ENCODE results near the gene PPT1. TPM values are rescaled to one million over a fixed set of nuclear protein-coding genes. Genes with fewer than 3 reads are reported as not detected.
A peak's percentile ranks its signal among the peaks of the same experiment; 100 is the strongest.

The PPT1 gene
- total RNA-seq, 1 donor from 2014 or later, result 37.7 TPM

- H3K27ac ChIP-seq (replicated peaks), result no peak overlapping the region
- H3K27me3 ChIP-seq (ENCODE audit: low read depth), result no peaks in the 10 kb centered on the region
- intact Hi-C loops (cut with micrococcal nuclease), result no loop called here
- TF ChIP-seq, protein P1, sequence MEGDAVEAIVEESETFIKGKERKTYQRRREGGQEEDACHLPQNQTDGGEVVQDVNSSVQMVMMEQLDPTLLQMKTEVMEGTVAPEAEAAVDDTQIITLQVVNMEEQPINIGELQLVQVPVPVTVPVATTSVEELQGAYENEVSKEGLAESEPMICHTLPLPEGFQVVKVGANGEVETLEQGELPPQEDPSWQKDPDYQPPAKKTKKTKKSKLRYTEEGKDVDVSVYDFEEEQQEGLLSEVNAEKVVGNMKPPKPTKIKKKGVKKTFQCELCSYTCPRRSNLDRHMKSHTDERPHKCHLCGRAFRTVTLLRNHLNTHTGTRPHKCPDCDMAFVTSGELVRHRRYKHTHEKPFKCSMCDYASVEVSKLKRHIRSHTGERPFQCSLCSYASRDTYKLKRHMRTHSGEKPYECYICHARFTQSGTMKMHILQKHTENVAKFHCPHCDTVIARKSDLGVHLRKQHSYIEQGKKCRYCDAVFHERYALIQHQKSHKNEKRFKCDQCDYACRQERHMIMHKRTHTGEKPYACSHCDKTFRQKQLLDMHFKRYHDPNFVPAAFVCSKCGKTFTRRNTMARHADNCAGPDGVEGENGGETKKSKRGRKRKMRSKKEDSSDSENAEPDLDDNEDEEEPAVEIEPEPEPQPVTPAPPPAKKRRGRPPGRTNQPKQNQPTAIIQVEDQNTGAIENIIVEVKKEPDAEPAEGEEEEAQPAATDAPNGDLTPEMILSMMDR (IDR thresholded peaks at IDR 0.05; ENCODE audit: borderline replicate concordance), result no peak
- peaks cover 68% of the 10 kb centered on the region for H3K36me3 ChIP-seq
- no peaks in the 10 kb centered on the region for H3K4me1 ChIP-seq
- no peak overlapping the region for H3K4me3 ChIP-seq
- no peaks in the 10 kb centered on the region for H3K9me3 ChIP-seq (replicated peaks)
- DNase-seq, result no peak
Observed at GRCh38 chr1:40079774-40080400, 17.2 kb downstream of the PPT1 start.

GRCh38 chr1:40078512-40079333 is 18.3 kb downstream of the PPT1 start:
- TF ChIP-seq, protein P1 (IDR thresholded peaks at IDR 0.05; ENCODE audit: borderline replicate concordance), result peak; percentile 73
- Histone ChIP-seq H3K4me1 (no peaks in the 10 kb centered on the region), H3K9me3 (replicated peaks) (no peaks in the 10 kb centered on the region), H3K36me3 (peaks cover 75% of the 10 kb centered on the region), H3K4me3 (no peak overlapping the region), H3K27me3 (ENCODE audit: low read depth) (no peaks in the 10 kb centered on the region), H3K27ac (replicated peaks) (no peak overlapping the region)
- DNase-seq, result no peak
- intact Hi-C loops (cut with micrococcal nuclease), result no loop called here

GRCh38 chr1:40076895-40077312 is 20.1 kb downstream of the PPT1 start:
- intact Hi-C loops (cut with micrococcal nuclease), result no loop called here
- DNase-seq, result no peak
- Histone ChIP-seq H3K4me1 (no peaks in the 10 kb centered on the region), H3K27ac (replicated peaks) (peak overlapping the region; percentile 40), H3K27me3 (ENCODE audit: low read depth) (no peaks in the 10 kb centered on the region), H3K36me3 (peaks cover 77% of the 10 kb centered on the region), H3K9me3 (replicated peaks) (no peaks in the 10 kb centered on the region), H3K4me3 (no peak overlapping the region)
- TF ChIP-seq, protein P1 (IDR thresholded peaks at IDR 0.05; ENCODE audit: borderline replicate concordance), result no peak

GRCh38 chr1:40075266-40075665 is 21.8 kb downstream of the PPT1 start:
- intact Hi-C loops (cut with micrococcal nuclease), result no loop called here
- H3K27ac ChIP-seq (replicated peaks), result no peak overlapping the region
- TF ChIP-seq, protein P1 (IDR thresholded peaks at IDR 0.05; ENCODE audit: borderline replicate concordance), result no peak
- no peak overlapping the region for H3K4me3 ChIP-seq
- no peaks in the 10 kb centered on the region for H3K4me1 ChIP-seq
- DNase-seq, result no peak
- H3K9me3 ChIP-seq (replicated peaks), result no peaks in the 10 kb centered on the region
- H3K27me3 ChIP-seq (ENCODE audit: low read depth), result no peaks in the 10 kb centered on the region
- peaks cover 91% of the 10 kb centered on the region for H3K36me3 ChIP-seq

DNA sequence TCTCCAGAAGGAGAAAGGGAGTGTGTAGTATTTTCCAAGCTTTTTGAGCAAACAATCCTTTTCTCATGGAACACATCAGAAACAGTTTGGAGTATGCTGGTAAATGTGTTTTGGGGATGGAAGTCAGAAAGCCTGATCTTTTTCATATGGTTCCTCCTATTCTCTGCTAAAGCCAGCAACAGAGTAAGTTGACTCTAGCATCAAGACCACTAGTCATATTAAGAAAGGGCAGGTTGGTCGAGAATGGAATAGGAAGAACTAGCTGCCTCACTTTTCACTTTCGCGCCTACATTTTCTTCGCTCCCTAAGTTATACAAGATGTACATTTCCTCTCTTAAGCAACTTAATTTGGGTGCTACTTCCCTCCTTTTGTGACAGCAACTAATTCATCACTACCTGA is 24.0 kb downstream of the PPT1 start:
- no peaks in the 10 kb centered on the region for H3K27me3 ChIP-seq (ENCODE audit: low read depth)
- no peak for DNase-seq
- peaks cover 94% of the 10 kb centered on the region for H3K36me3 ChIP-seq
- TF ChIP-seq, protein P1 (IDR thresholded peaks at IDR 0.05; ENCODE audit: borderline replicate concordance), result no peak
- H3K4me3 ChIP-seq, result no peak overlapping the region
- H3K27ac ChIP-seq (replicated peaks), result no peak overlapping the region
- no peaks in the 10 kb centered on the region for H3K9me3 ChIP-seq (replicated peaks)
- intact Hi-C loops (cut with micrococcal nuclease), result no loop called here
- no peaks in the 10 kb centered on the region for H3K4me1 ChIP-seq
